Dendritic cell treated with granulocyte-macrophage colony-stimulating factor and Interleukin-4, amounts not matched to agents 40 ng/mL and 50 ng/mL, for 4 days (primary cell): ENCODE data around the gene ADGRB2.

Experiments used
- H3K27ac Mint-ChIP-seq: one replicate; pipeline ENCODE4 v1.8.0; 2022; ENCODE audit warnings: mild to moderate bottlenecking, mixed read lengths
- H3K27me3 Mint-ChIP-seq: one replicate; pipeline ENCODE4 v1.8.0; 2022; ENCODE audit warnings: mild to moderate bottlenecking, mixed read lengths
- H3K36me3 Mint-ChIP-seq: one replicate; pipeline ENCODE4 v1.8.0; 2022; ENCODE audit warnings: low read depth, mixed read lengths
- H3K4me1 Mint-ChIP-seq: one replicate; pipeline ENCODE4 v1.8.0; 2022; ENCODE audit warnings: low read depth, mixed read lengths
- H3K4me3 Mint-ChIP-seq: one replicate; pipeline ENCODE4 v1.8.0; 2022; ENCODE audit warnings: mild to moderate bottlenecking, moderate library complexity, mixed read lengths
- H3K9me3 Mint-ChIP-seq: one replicate; pipeline ENCODE4 v1.8.0; 2022; ENCODE audit warnings: mixed read lengths
- intact Hi-C: fragments of 100-400 bp; cut with micrococcal nuclease; formaldehyde crosslinking; loops from one replicate; pipeline ENCODE4 v1.15.0; 2022

The ADGRB2 gene

DNA sequence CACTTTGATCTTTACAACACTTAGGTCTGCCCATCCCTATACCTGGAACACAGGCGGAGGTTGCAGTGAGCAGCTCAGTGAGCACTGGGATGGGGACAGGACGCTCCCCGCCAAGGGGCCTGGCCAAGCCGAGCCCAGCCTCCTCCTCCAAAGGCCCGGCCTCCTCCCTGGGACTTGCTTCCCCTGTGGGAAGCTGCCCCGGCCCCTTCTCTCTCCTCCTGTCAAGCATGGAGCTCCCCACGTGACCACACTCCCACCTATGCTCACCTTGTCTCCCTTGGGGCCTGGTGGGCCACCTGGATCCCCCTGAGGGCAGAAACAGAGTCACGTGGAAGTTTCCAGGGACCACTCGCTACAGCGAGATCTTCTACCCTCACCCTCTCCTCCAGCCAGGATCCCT lies 73.2 kb downstream of the ADGRB2 start:
- Mint-ChIP-seq H3K27ac (no peak overlapping the region), H3K27me3 (peaks cover 14% of the 10 kb centered on the region), H3K9me3 (no peaks in the 10 kb centered on the region), H3K4me1 (peaks cover 4% of the 10 kb centered on the region), H3K4me3 (no peak overlapping the region), H3K36me3 (no peaks in the 10 kb centered on the region)
- intact Hi-C loops = no loop called here

DNA sequence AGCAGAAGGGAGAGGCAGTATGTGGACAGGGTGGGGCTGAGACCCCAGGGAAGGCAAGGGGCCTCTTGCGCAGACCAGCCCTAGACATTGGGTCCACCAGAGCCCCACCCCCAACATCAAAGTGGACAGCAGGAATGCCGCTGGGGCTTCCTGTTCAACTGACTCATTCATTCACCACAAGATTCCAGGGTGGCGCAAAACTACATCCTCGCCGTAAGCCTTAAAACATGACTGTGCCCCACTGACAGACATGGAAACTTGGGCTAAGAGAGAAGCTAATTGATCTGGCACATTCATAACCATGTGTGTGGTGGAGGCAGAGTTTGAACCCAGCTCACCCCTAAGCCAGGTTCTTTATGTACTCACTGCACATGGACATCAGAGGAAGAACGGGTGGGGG lies 74.3 kb downstream of the ADGRB2 start:
- peaks cover 4% of the 10 kb centered on the region for H3K4me1 Mint-ChIP-seq
- peaks cover 14% of the 10 kb centered on the region for H3K27me3 Mint-ChIP-seq
- H3K36me3 Mint-ChIP-seq = no peaks in the 10 kb centered on the region
- H3K4me3 Mint-ChIP-seq = no peak overlapping the region
- no peak overlapping the region for H3K27ac Mint-ChIP-seq
- no peaks in the 10 kb centered on the region for H3K9me3 Mint-ChIP-seq
- intact Hi-C loops = no loop called here

DNA sequence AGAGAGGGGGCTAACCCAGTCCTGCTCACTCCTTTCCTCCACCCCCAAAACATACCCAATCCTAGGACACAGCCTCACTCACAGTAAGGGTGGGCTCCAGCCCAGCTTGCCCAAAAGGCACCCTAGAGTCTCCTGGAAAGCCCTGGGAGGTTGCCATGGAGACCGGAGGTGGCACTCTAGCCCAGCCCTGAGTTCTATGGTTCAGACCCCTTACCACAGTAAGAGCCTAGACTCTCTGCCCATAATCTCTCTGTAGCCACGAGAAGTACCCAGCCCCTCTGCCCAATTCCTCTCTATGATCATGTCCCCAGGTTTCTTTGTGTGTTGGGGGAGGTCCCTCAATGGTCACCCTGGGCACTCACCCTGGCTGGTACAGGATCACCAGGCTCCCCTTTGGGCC lies 74.8 kb downstream of the ADGRB2 start:
- intact Hi-C loops = no loop called here
- Mint-ChIP-seq H3K27me3 (peaks cover 14% of the 10 kb centered on the region), H3K27ac (no peak overlapping the region), H3K9me3 (no peaks in the 10 kb centered on the region), H3K36me3 (no peaks in the 10 kb centered on the region), H3K4me1 (peaks cover 4% of the 10 kb centered on the region), H3K4me3 (no peak overlapping the region)

DNA sequence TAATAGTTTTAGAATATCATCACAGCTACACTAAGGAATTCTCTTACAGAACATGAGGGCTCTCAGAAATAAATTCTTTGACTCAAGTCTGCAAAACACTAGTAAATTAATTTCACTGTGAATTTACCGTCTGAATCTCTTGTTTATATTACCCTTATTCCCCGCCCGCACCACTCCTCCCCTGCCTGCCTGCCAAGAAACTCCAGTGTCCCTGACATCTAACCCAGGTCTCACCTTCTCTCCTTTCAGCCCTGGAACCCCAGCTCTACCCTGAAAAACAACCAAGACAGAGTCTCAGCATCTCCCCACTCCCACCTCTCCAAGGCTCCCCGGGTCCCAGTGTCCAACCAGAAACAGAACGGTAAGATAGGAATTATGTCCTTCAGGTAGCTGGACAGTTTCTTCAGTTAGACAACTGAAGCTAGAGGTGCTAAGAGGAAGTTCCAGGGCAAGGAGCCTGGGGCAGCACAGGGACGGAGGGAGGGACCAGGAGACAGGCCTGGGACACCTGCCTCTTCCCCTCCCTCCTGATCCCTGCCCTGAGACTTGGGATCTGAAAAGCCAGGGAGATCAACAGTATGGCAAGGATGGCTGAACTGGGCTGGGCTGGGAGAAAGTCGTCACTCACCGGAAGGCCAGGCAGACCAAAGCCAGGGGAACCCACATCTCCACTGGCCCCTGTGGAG lies 75.8 kb downstream of the ADGRB2 start:
- Mint-ChIP-seq H3K27ac (no peak overlapping the region), H3K4me3 (no peak overlapping the region), H3K27me3 (peaks cover 14% of the 10 kb centered on the region), H3K36me3 (no peaks in the 10 kb centered on the region), H3K4me1 (peaks cover 4% of the 10 kb centered on the region), H3K9me3 (no peaks in the 10 kb centered on the region)
- intact Hi-C loops = no loop called here

DNA sequence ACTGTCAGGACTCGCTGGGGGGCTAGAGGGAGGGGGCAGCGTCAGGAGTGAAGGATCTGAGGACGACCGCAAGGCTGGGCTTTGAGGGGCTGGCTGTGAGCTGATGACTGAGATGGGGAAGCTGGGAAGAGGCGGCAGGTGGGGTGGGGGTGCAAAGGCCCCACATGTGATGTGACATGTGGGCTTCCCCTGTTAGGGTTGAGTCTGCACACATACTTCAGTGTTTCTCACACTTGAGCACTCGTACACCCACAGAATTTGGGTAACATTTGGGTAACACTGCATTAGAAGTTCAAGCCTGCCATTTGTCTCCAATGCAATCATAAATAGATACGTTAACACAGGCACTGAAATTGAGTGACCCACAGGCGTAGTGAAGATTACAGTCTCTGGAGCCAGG lies 76.5 kb downstream of the ADGRB2 start:
- no peaks in the 10 kb centered on the region for H3K36me3 Mint-ChIP-seq

DNA sequence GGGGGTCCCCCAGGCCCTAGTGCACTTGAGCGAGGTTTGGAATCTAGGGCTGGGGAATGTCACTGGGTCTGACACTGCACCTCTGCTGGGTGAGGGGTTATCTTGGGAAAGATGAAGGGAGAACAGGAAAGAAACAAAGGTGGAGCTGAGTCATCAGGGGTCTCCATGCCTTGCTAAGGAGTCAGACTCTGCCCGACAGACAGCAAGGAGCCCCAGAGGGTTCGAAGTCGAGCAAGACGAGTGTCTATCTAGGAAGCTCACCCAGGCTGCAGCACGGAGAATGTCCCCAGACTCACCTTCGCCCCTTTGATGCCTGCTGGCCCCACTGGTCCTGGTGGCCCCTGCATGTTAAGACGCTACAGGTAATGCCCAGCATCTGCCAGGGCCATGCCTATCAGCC lies 78.3 kb downstream of the ADGRB2 start:
- H3K27me3 Mint-ChIP-seq = peaks cover 13% of the 10 kb centered on the region
- no peaks in the 10 kb centered on the region for H3K9me3 Mint-ChIP-seq
- peaks cover 4% of the 10 kb centered on the region for H3K4me1 Mint-ChIP-seq
- intact Hi-C loops = no loop called here
- H3K27ac Mint-ChIP-seq = no peak overlapping the region
- H3K4me3 Mint-ChIP-seq = no peak overlapping the region
- no peaks in the 10 kb centered on the region for H3K36me3 Mint-ChIP-seq

More for the DNA sequence above, 76.5 kb downstream of the ADGRB2 start:
- no peaks in the 10 kb centered on the region for H3K9me3 Mint-ChIP-seq
- intact Hi-C loops = no loop called here
- H3K27ac Mint-ChIP-seq = no peak overlapping the region
- H3K4me3 Mint-ChIP-seq = no peak overlapping the region
- peaks cover 4% of the 10 kb centered on the region for H3K4me1 Mint-ChIP-seq
- H3K27me3 Mint-ChIP-seq = peaks cover 15% of the 10 kb centered on the region

DNA sequence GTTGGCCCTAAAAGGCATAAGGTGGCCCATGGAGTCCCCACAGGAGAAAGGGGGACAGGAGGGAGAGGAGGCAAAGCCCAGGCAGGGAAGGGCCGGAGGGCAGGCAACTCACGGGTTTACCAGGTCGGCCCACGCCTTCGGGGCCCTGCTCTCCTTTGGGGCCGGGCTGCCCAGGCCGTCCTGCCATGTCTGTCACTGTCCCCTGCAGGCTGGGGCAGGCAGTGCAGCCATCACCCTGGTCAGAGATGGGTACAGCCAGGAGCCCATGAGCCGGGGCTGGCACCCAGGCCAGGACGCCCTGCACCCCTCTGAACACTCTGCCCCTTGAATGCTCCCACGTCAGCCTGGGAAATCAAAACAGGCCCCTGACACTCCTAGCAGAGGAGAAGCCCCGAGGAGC lies 80.1 kb downstream of the ADGRB2 start:
- Mint-ChIP-seq H3K4me1 (no peaks in the 10 kb centered on the region), H3K9me3 (no peaks in the 10 kb centered on the region)

DNA sequence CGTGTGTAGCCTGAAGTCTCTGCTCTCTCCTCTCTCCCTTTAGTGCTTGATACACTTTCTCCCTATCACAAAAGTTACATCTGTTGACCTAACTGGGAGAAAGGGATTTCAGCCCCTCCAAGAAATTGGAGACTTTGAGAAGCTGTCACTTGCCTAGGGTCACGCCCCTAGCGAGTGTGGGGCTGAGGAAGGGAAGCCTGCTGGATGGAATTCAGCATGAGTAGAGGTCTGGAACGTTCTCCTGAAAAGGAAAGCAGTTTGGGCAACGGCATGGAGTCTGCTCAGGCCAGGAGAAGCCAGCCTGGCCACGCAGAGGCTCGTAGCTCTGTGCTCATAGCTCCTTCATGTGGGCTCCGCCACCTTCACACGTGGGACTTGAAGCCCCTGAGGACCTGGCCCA lies 82.7 kb downstream of the ADGRB2 start:
- H3K27me3 Mint-ChIP-seq = peaks cover 13% of the 10 kb centered on the region
- intact Hi-C loops = no loop called here

More for the DNA sequence above, 80.1 kb downstream of the ADGRB2 start:
- Mint-ChIP-seq H3K27ac (no peak overlapping the region), H3K4me3 (no peak overlapping the region), H3K36me3 (no peaks in the 10 kb centered on the region), H3K27me3 (peaks cover 18% of the 10 kb centered on the region)
- intact Hi-C loops = no loop called here

DNA sequence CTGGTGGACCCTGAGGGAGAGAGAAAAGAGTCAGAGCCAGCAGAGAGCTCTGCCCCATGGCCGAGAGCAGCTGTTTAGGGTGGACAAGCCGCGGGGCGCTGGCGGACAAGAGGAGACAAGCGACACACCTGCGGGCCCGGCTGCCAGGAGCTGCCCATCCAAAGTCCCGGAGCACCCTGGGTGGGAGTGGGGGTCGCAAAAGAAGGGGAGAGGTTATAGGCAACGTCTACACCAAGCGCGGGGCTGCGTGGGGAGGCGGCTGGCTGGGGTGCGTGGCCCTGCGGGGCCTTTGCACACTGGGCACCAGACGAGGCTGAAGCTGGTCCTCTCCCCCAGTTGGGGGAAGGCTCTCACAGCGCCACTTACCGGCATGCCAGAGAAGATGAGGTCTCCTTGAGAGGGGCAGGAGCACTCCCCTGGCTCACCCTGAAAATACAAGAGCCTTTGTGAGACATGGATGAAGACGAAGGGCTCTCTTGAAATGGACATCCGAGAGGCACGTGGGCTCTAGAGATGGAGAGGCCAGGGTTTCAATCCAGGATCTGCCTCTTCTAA lies 84.4 kb downstream of the ADGRB2 start:
- H3K4me3 Mint-ChIP-seq = no peak overlapping the region
- no peak overlapping the region for H3K27ac Mint-ChIP-seq
- H3K27me3 Mint-ChIP-seq = peaks cover 13% of the 10 kb centered on the region
- intact Hi-C loops = no loop called here
- no peaks in the 10 kb centered on the region for H3K4me1 Mint-ChIP-seq
- H3K36me3 Mint-ChIP-seq = no peaks in the 10 kb centered on the region
- no peaks in the 10 kb centered on the region for H3K9me3 Mint-ChIP-seq

More for the DNA sequence above, 82.7 kb downstream of the ADGRB2 start:
- no peaks in the 10 kb centered on the region for H3K4me1 Mint-ChIP-seq
- H3K36me3 Mint-ChIP-seq = no peaks in the 10 kb centered on the region
- no peaks in the 10 kb centered on the region for H3K9me3 Mint-ChIP-seq
- H3K27ac Mint-ChIP-seq = no peak overlapping the region
- H3K4me3 Mint-ChIP-seq = no peak overlapping the region

DNA sequence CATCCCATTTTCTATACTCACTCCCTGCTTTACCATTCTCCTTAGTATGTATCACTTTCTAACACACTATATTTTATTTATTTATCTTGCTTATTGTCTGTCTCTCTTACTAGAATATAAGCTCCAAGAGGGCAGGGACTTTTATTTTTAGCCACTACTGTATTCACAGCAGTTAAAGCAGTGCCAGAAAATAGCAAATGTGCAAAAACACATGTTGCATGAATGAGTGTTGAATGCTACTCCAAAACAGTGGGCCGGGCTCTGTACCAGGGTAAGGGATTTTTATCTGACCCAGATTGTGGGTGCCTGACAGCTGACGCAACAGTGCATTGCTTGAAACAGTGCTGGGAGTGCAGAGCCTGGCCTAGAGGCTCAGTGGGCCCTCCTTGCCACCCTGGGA lies 85.0 kb downstream of the ADGRB2 start:
- H3K9me3 Mint-ChIP-seq = no peaks in the 10 kb centered on the region
- H3K4me1 Mint-ChIP-seq = no peaks in the 10 kb centered on the region
- no peak overlapping the region for H3K27ac Mint-ChIP-seq
- intact Hi-C loops = no loop called here
- no peaks in the 10 kb centered on the region for H3K36me3 Mint-ChIP-seq
- H3K4me3 Mint-ChIP-seq = no peak overlapping the region
- peaks cover 13% of the 10 kb centered on the region for H3K27me3 Mint-ChIP-seq

DNA sequence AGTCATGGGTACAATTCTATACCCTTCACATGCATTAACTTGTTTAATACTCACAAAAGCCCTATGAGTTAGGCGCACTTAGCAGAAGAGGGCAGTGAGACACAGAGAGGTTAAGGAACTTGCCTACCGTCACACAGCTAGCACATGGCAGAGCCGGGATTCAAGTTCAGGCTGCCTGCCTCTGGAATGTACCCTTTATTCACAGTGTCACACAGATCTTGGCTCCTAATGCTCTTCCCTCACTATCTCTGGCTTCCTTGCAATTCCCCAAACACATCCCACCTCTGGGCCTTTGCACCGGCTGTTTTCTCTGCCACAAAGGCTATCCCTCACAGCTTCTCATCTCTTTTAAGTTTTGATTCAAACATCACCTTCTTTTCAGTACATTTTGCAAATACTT lies 85.5 kb downstream of the ADGRB2 start:
- Mint-ChIP-seq H3K9me3 (no peaks in the 10 kb centered on the region), H3K4me3 (no peak overlapping the region), H3K4me1 (no peaks in the 10 kb centered on the region), H3K27me3 (peaks cover 13% of the 10 kb centered on the region), H3K36me3 (no peaks in the 10 kb centered on the region), H3K27ac (no peak overlapping the region)
- intact Hi-C loops = no loop called here

DNA sequence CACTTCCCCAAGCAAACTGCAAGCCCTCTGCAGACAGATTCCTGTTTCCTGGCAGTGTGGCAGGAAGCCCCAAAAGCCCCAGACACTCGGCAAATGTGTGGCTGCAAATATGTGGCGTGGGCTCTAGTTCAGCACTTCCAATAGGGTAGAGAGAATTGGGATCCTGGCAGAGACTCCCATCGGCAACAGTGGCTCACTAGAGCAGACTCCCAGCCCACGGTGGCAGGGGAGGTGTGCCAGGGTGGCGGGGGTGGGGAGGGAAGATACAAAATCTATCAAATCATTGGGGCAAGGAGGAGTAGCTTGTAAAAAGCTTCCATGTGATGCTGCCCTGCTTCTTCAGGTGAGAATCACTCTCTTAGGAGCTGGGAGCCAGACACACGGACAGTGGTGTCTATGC lies 86.2 kb downstream of the ADGRB2 start:
- Mint-ChIP-seq H3K27me3 (peaks cover 13% of the 10 kb centered on the region), H3K27ac (no peak overlapping the region), H3K4me3 (no peak overlapping the region), H3K36me3 (no peaks in the 10 kb centered on the region), H3K9me3 (no peaks in the 10 kb centered on the region), H3K4me1 (no peaks in the 10 kb centered on the region)
- intact Hi-C loops = no loop called here

DNA sequence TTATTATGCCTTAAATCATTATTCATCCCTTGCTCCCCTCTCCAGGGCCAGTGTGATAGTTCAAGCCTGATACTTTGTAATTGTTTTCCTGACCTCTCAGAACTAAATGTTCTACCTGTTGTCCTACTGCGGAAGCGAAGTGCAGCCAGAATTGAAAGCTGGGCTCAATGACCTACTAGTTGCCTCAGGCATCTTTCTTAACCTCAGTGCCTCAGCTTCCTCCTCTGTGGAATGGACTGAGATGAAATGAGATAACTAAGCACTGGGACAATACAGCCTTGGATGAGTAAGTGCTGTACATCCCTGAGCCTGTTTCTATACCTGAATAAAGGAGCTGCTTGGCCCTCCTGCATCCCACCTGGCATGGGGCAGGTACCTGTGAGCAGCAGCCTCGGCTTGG lies 86.7 kb downstream of the ADGRB2 start:
- Mint-ChIP-seq H3K9me3 (no peaks in the 10 kb centered on the region), H3K4me1 (no peaks in the 10 kb centered on the region), H3K27ac (no peak overlapping the region), H3K4me3 (no peak overlapping the region), H3K36me3 (no peaks in the 10 kb centered on the region), H3K27me3 (peaks cover 11% of the 10 kb centered on the region)
- intact Hi-C loops = no loop called here
